Left forelimb (tissue), 1 donor: Measurements from ENCODE around the gene GPC2.

ENCODE experiments used
- DNase-seq: peaks from one replicate; pipeline ENCODE4 v3.0.0-alpha.2; 2018; ENCODE audit warnings: low spot score

The GPC2 gene

DNA sequence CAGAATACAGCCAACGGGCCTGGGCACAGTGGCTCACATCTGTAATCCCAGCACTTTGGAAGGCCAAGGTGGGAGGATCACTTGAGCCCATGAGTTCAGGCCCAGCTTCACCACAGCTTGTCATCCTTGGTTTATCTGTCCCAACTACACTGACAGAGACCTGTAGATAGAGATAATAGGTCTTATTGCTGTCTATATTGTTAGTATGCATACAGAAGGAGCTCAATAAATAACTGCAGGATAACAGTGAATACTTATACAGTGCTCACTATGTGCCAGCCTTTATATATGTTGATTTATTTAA, 56.5 kb downstream of the GPC2 start:
- DNase-seq, result no peak

DNA sequence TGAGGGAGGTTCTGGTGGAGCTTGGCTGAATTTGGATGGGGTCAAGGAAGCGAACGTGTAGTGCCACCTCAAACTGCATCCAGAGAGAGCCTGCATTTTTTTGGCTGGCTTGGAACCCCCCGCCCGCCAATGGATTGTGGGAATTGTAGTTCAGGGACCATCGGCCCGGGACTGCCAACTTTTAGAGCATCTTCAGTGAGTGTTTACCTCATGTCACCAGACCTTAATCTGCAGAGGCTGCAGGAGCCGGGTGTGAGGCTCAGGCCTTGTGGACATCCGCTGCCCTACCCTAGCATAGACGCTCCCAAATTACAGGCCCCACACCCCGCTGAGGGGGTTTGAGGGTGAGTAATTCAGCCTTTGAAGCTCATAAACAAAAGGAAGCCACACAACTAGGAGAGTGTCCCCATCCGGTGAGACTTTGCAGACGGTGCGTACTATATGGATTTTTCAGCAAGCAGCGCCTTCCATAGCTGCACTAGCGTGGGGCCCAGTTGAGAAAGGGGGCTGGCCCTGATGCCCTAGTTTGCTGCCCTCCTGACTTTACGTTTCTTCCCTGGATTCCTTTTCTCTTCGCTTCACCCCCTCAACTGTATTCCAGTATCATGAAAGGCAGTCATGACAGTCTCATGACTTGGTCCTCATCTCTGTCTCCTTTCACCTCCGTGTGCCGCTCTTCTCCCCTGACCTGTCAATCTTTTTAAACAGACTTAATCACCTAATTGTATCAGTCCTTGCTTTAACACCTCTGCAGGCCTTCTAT, 57.0 kb downstream of the GPC2 start:
- peak; percentile 87 for DNase-seq
